Endothelial cell of umbilical vein (primary cell): ENCODE data around the gene ATXN2. TPM values are rescaled to one million over a fixed set of nuclear protein-coding genes. Genes with fewer than 3 reads are reported as not detected.

Source experiments
- BruUV-seq: library from RNA; stranded (reverse); fragments of 400-500 nt; replicated peaks from 2 replicates; lab custom pipeline; 2021; lab: Mats Ljungman, UMichigan
- CTCF ChIA-PET: fragments of 300-600, 350-600 bp; sonication (Branson Sonifier 250); formaldehyde crosslinking; loops from one replicate; lab custom pipeline; 2021; ENCODE audit warnings: antibody characterized with exemption, inconsistent platforms; lab: Charles Lee
- POLR2A ChIA-PET: fragments of 300-600, 350-600 bp; sonication (Branson Sonifier 250); formaldehyde crosslinking; loops from one replicate; lab custom pipeline; 2021; ENCODE audit warnings: antibody characterized with exemption, inconsistent platforms; lab: Charles Lee
- DNase-seq: peaks from one replicate; pipeline ENCODE4 v3.0.0-alpha.2; 2011; ENCODE audit warnings: low read depth, low spot score
- FAIRE-seq: peaks from 2 replicates; lab custom pipeline; 2011; peaks lifted over from hg19 to GRCh38; lab: Jason Lieb, UNC
- H2AFZ ChIP-seq: 2 replicates; pipeline ENCODE4 v1.6.0; 2012; ENCODE audit warnings: low read depth, low read length, control low read depth, inconsistent platforms
- H3K27ac ChIP-seq: 2 replicates; pipeline ENCODE4 v1.5.1; 2011; ENCODE audit warnings: low read depth, mild to moderate bottlenecking, control low read depth, low read length, moderate library complexity; ENCODE audit not compliant: insufficient read depth
- H3K27me3 ChIP-seq, 2 experiments: 2 replicates each; pipeline versions ENCODE4 v1.6.0 to v1.6.1; 2011; ENCODE audit warnings: low read length in 2 of 2, mixed read lengths in 1 of 2; ENCODE audit not compliant: control insufficient read depth in 2 of 2, insufficient read depth in 2 of 2
- H3K36me3 ChIP-seq, 2 experiments: 2 replicates in 1 of 2; 3 replicates in 1 of 2; pipeline ENCODE4 v1.5.1; 2011; ENCODE audit warnings: low read length in 2 of 2, mild to moderate bottlenecking in 1 of 2, moderate library complexity in 1 of 2; ENCODE audit not compliant: control insufficient read depth in 2 of 2, insufficient read depth in 2 of 2; ENCODE audit errors: extremely low read depth in 1 of 2
- H3K4me1 ChIP-seq: 3 replicates; pipeline ENCODE4 v1.5.1; 2011; ENCODE audit warnings: mild to moderate bottlenecking, low read length; ENCODE audit not compliant: control insufficient read depth, insufficient read depth; ENCODE audit errors: extremely low read depth
- H3K4me2 ChIP-seq: 2 replicates; pipeline ENCODE4 v1.6.1; 2011; ENCODE audit warnings: low read length, control low read depth, mixed read lengths; ENCODE audit not compliant: insufficient read depth
- H3K4me3 ChIP-seq, 3 experiments: fragments of 200-600 bp in 1 of 3; sonication (generic), shearing (Covaris generic) in 1 of 3; replicated peaks in 1 of 3; 2 replicates each; pipeline ENCODE4 v1.5.1; 2011 to 2016; ENCODE audit warnings: control low read depth in 3 of 3, low read length in 3 of 3, mild to moderate bottlenecking in 2 of 3, inconsistent platforms in 1 of 3, low read depth in 1 of 3, moderate library complexity in 1 of 3; ENCODE audit not compliant: insufficient read depth in 1 of 3
- H3K79me2 ChIP-seq: 2 replicates; pipeline ENCODE4 v1.6.0; 2012; ENCODE audit warnings: low read length, inconsistent platforms; ENCODE audit not compliant: control insufficient read depth, insufficient read depth
- H3K9ac ChIP-seq: replicated peaks from 2 replicates; pipeline ENCODE3; 2011; ENCODE audit warnings: low read length, control low read depth; ENCODE audit not compliant: insufficient read depth; ENCODE audit errors: extremely low read depth
- H3K9me1 ChIP-seq: replicated peaks from 3 replicates; pipeline ENCODE4 v1.6.0; 2011; ENCODE audit warnings: mild to moderate bottlenecking, low read length; ENCODE audit not compliant: control insufficient read depth, insufficient read depth; ENCODE audit errors: extremely low read depth
- H3K9me3 ChIP-seq: replicated peaks from 2 replicates; pipeline ENCODE4 v1.5.1; 2012; ENCODE audit warnings: low read length, inconsistent platforms; ENCODE audit not compliant: control insufficient read depth, insufficient read depth
- H4K20me1 ChIP-seq: replicated peaks from 2 replicates; pipeline ENCODE3; 2011; ENCODE audit warnings: mild to moderate bottlenecking, low read length; ENCODE audit not compliant: control insufficient read depth, insufficient read depth; ENCODE audit errors: extremely low read depth
- EZH2 ChIP-seq: IDR thresholded peaks from 2 replicates; pipeline ENCODE4 v1.6.1; 2012; ENCODE audit warnings: borderline replicate concordance, low read depth, mild to moderate bottlenecking, moderate library complexity, low read length, inconsistent platforms; ENCODE audit not compliant: severe bottlenecking
- FOS ChIP-seq: IDR thresholded peaks from 2 replicates; pipeline ENCODE4 v1.6.1; 2011; ENCODE audit warnings: mild to moderate bottlenecking, low read length, moderate library complexity, borderline replicate concordance; ENCODE audit not compliant: insufficient read depth
- GATA2 ChIP-seq: IDR thresholded peaks from 2 replicates; pipeline ENCODE4 v1.7.0; 2011; ENCODE audit warnings: low read depth, mild to moderate bottlenecking, moderate library complexity, mixed read lengths, low read length; ENCODE audit not compliant: insufficient read length, insufficient read depth
- JUN ChIP-seq: IDR thresholded peaks from 2 replicates; pipeline ENCODE4 v1.6.1; 2011; ENCODE audit warnings: borderline replicate concordance, low read depth; ENCODE audit not compliant: insufficient read length, insufficient read depth
- MYC ChIP-seq: IDR thresholded peaks from one replicate; pipeline ENCODE4 v1.6.1; 2011; ENCODE audit warnings: mild to moderate bottlenecking, low read depth, low read length
- POLR2A ChIP-seq: IDR thresholded peaks from 2 replicates; pipeline ENCODE4 v1.6.1; 2012; ENCODE audit warnings: low read depth, mild to moderate bottlenecking, control low read depth, low read length
- POLR2AphosphoS5 ChIP-seq: IDR thresholded peaks from 2 replicates; pipeline ENCODE4 v1.6.1; 2012; ENCODE audit warnings: low read depth, mild to moderate bottlenecking, control low read depth, low read length, moderate library complexity; ENCODE audit not compliant: insufficient read depth
- dilution Hi-C: fragments of 300-500 bp; cut with MboI; formaldehyde crosslinking; loops from one replicate; pipeline ENCODE4 v1.15.0; 2019; ENCODE audit warnings: low sequenced_read_pairs; ENCODE audit not compliant: extremely low pct_ligation_motif_present
- intact Hi-C: fragments of 100-400 bp; cut with micrococcal nuclease; formaldehyde crosslinking; loops from one replicate; pipeline ENCODE4 v1.10.0; 2022
- polyA plus RNA-seq, 4 experiments: library from polyadenylated mRNA; depleted of rRNA in 3 of 4; stranded (reverse) in 3 of 4; unstranded in 1 of 4; fragments of >200 nt; gene quantifications; 2 replicates each; pipeline versions ENCODE4 v1.2.1 to v1.2.3, GENCODE V29; 2011 to 2012; ENCODE audit warnings: missing spikeins in 1 of 4
- total RNA-seq: library from RNA; stranded (reverse); gene quantifications from 2 replicates; pipeline ENCODE4 v1.2.3, GENCODE V29; 2021
- TF ChIP-seq, protein P1 (sequence below): IDR thresholded peaks from 2 replicates; pipeline ENCODE4 v1.6.1; 2011; ENCODE audit not compliant: insufficient read depth, insufficient read length
- TF ChIP-seq, protein P2 (sequence below), 2 donors: IDR thresholded peaks; 1 replicate in 1 of 2; 2 replicates in 1 of 2; pipeline ENCODE4 v1.5.1; 2011; ENCODE audit warnings: low read length in 2 of 2, mild to moderate bottlenecking in 2 of 2, moderate library complexity in 2 of 2, control low read depth in 1 of 2, inconsistent platforms in 1 of 2, low read depth in 1 of 2; ENCODE audit not compliant: insufficient read depth in 1 of 2; ENCODE audit errors: extremely low read depth in 1 of 2

Gene ATXN2
- total and polyA plus RNA-seq, 2 donors (not counting 3 experiments of a cell fraction or from before 2014, with no cell fraction given), result 58.9 to 86.7 TPM

DNA sequence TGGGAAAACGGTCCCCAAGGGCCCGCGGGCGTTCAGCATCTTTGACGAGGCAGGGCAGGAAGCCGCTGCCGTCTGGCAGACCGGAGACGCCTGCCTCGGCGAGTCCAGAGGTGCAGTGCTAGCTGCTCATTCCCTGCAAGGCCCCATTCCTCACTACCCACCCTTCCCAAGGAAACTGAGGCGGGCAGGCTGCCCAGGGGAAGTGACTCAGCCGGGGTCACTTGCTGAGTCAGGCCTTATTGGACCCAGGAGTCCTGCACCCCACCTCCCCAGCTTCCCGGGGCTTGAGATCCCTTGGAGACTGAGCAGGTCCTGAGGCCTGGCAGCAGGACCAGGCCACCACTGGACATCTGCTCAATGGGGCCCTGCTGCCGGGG lies 189.7 kb downstream of the ATXN2 start:
- peak; percentile 89 for FAIRE-seq
- intact Hi-C loops (loop anchor here (1.0 to 5.0 kb wide), 3 partner anchors 25 to 188 kb away; partner anchors contain the start of gene ATXN2), dilution Hi-C loops (no loop called here)
- Histone ChIP-seq H3K9ac (peak overlapping the region; percentile 95), H3K79me2 (peaks cover 85% of the 10 kb centered on the region), H3K4me1 (peaks cover 77% of the 10 kb centered on the region), H2AFZ (no peak overlapping the region), H3K4me2 (peak overlapping the region; percentile 96), H3K9me3 (no peaks in the 10 kb centered on the region), H3K27ac (peak overlapping the region; percentile 87), H3K27me3 (no peaks in the 10 kb centered on the region), H3K9me1 (no peaks in the 10 kb centered on the region), H4K20me1 (peaks cover 3% of the 10 kb centered on the region), H3K36me3 (no peaks in the 10 kb centered on the region), H3K4me3 (peak overlapping the region; percentile 5 to 91 (median 83))
- DNase-seq, result peak; percentile 75
- TF ChIP-seq GATA2 (no peak), FOS (peak; percentile 66), JUN (peak; percentile 36)
- TF ChIP-seq, protein P1, sequence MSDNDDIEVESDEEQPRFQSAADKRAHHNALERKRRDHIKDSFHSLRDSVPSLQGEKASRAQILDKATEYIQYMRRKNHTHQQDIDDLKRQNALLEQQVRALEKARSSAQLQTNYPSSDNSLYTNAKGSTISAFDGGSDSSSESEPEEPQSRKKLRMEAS, result no peak
- CTCF ChIA-PET, result interaction anchor here (1.0 to 7.7 kb wide), 7 partner anchors 11 to 41 kb away, joined by 3 to 101 read pairs (median 5); no protein-coding TSS in a partner anchor
- no TSS peak for BruUV-seq
- POLR2A ChIA-PET, result interaction anchor here (1.0 to 1.6 kb wide), 2 partner anchors 13 to 43 kb away, joined by 3 read pairs; no protein-coding TSS in a partner anchor

DNA sequence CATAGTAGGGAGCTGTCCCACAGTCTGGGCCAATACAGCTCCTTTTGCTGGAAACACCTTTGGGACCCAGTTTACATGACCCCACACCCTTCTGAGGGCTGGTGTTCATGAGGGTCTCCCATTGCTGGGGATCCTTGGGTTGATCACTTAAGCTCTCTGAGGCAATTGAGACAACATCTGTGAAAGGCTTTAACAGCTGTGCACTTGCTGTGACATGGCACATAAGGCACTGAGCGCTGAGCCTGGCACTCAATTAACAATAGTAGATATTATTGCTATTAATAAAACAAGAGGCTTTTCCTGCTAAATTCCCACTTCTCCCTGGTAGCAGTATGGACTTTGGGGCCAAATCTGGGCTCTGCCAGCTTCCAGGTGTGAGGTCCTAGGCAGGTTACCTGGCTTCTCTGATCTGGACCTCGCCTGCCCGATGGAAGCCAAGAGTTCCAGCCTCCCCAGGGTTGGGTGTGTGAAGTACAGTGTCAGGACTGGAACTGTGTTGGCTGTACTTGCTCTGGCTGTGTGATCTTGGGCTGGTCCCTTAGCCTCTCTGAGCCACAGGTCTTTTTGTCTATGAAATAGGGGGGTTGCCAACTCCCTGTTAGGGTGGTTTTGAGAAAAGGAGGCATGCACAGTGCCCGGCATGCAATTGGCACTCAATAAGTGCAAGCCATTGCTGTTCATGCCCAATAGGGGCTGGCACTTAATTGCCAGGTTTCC lies 190.3 kb downstream of the ATXN2 start:
- POLR2A ChIA-PET, result interaction anchor here (1.0 to 1.6 kb wide), 2 partner anchors 12 to 43 kb away, joined by 3 read pairs; no protein-coding TSS in a partner anchor
- Histone ChIP-seq H3K36me3 (no peaks in the 10 kb centered on the region), H3K4me3 (peak overlapping the region; percentile 83 to 94 (median 91))

More for the DNA sequence above, 190.3 kb downstream of the ATXN2 start:
- H3K9me3 ChIP-seq, result no peaks in the 10 kb centered on the region
- TF ChIP-seq POLR2A (no peak), MYC (no peak), EZH2 (no peak), JUN (no peak), GATA2 (no peak), FOS (no peak), POLR2AphosphoS5 (no peak)
- TF ChIP-seq, protein P2, sequence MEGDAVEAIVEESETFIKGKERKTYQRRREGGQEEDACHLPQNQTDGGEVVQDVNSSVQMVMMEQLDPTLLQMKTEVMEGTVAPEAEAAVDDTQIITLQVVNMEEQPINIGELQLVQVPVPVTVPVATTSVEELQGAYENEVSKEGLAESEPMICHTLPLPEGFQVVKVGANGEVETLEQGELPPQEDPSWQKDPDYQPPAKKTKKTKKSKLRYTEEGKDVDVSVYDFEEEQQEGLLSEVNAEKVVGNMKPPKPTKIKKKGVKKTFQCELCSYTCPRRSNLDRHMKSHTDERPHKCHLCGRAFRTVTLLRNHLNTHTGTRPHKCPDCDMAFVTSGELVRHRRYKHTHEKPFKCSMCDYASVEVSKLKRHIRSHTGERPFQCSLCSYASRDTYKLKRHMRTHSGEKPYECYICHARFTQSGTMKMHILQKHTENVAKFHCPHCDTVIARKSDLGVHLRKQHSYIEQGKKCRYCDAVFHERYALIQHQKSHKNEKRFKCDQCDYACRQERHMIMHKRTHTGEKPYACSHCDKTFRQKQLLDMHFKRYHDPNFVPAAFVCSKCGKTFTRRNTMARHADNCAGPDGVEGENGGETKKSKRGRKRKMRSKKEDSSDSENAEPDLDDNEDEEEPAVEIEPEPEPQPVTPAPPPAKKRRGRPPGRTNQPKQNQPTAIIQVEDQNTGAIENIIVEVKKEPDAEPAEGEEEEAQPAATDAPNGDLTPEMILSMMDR (IDR thresholded peaks at IDR 0.05; ENCODE audit: extremely low read depth in 1 of 2, insufficient read depth in 1 of 2, low read depth in 1 of 2, low read length in 2 of 2), result no peak
- TF ChIP-seq, protein P1, result no peak
- H3K4me1 ChIP-seq, result peaks cover 77% of the 10 kb centered on the region
- no peak overlapping the region for H2AFZ ChIP-seq
- TSS peak; percentile 50 for BruUV-seq
- CTCF ChIA-PET, result interaction anchor here (0.7 to 7.7 kb wide), 8 partner anchors 10 to 45 kb away, joined by 3 to 101 read pairs (median 4); no protein-coding TSS in a partner anchor
- peaks cover 80% of the 10 kb centered on the region for H3K79me2 ChIP-seq
- peak overlapping the region; percentile 96 for H3K4me2 ChIP-seq
- H4K20me1 ChIP-seq, result peaks cover 3% of the 10 kb centered on the region
- FAIRE-seq (peak; percentile 52), DNase-seq (peak; percentile 34)
- H3K9me1 ChIP-seq, result no peaks in the 10 kb centered on the region
- H3K27ac ChIP-seq, result peak overlapping the region; percentile 87
- no peaks in the 10 kb centered on the region for H3K27me3 ChIP-seq
- intact Hi-C loops (loop anchor here (1.0 to 5.0 kb wide), 3 partner anchors 25 to 188 kb away; partner anchors contain the start of gene ATXN2), dilution Hi-C loops (no loop called here)
- peak overlapping the region; percentile 95 for H3K9ac ChIP-seq
